Stimulated activated CD8-positive, alpha-beta memory T cell treated with anti-CD3 and anti-CD28 coated beads, Interleukin-4, amount 100 ng/mL, for 4 hours (primary cell): ENCODE measurements around the gene HLA-DRB1.
"Not testable (repeated sequence)": the region's sequence is repeated elsewhere in the genome, so short reads cannot be mapped to it uniquely, and the experiment has no call there.

Experiments
- DNase-seq, 2 donors: peaks; one replicate each; pipeline ENCODE4 v3.0.0-alpha.2; 2020; ENCODE audit warnings: low read depth in 2 of 2, low spot score in 1 of 2

The HLA-DRB1 gene

DNA sequence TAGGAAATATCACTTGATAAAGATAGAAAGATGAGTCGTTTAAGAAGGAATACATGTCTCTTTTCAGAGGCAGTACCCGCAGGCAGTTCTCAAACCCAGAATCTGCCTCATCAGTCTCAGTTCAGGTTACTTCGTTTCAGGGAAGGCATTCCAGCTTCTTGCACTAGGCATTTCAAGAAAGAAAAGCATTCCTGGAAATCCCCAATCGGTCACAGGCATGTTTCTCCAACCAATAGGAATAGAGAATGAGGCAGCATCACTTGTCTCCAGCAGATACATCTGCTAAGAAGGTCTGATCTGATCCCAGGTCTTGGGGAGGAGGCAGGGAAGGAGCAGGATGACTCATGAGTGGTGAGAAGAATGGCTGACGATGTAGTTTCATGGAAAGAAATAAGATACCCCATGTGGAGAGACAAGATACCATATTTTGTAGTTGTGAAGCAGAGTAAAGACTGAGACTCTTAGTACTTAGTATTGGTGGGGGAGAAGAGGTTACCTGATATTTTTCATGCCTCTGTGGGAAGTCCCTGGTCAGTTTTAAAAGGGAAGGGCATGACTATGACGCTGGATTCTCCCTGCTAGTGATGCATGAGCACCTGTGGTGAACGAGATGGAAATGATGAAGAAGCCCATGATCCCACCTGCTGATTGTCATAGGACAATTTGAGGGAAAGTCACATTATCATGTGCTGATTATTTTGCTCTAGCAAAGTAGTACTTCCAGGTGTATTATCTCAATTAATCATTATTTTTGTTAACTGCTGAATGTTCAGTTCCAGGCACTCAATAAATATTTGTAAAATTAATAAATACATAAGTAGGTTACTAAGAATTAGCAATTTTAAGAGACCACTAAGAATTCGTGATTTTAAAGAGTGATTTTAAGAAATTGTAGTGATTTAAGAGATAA lies 20.3 kb upstream of the HLA-DRB1 start:
- DNase-seq: peak in 1 of 2 donors; percentile 32

DNA sequence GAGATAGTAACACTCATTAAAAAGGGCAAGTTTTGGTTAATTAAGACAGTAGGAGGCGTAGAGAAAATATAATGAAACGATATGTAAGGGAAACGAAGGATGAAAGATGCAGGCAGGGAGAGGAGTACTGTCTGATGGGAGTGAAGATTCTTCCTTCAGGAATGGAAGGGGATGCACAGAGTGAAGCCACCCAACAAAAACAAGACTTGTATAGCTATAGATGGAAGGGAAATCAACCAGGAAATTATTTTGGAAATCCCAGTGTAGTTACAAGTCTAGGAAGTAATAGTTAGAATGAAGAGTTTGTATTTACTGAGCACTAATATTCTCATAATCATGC lies 19.7 kb upstream of the HLA-DRB1 start:
- DNase-seq: no peak

GRCh38 chr6:32608362-32608761 lies 18.7 kb upstream of the HLA-DRB1 start:
- DNase-seq: no peak

DNA sequence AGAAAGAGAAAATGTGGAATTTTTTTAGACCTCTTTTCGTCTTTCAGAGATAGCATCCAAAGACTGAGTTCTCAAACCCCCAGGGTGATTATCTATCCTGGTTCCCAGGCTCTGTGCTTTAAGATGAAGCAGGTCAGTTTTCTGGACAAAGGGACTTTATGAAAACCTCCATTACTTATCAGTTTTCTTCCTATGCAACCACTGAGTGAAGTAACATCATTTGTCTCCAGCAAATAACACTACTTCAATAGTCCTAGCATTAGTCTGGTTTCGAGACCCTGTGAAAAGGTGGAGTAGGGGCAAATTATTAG lies 18.3 kb upstream of the HLA-DRB1 start:
- no peak for DNase-seq

DNA sequence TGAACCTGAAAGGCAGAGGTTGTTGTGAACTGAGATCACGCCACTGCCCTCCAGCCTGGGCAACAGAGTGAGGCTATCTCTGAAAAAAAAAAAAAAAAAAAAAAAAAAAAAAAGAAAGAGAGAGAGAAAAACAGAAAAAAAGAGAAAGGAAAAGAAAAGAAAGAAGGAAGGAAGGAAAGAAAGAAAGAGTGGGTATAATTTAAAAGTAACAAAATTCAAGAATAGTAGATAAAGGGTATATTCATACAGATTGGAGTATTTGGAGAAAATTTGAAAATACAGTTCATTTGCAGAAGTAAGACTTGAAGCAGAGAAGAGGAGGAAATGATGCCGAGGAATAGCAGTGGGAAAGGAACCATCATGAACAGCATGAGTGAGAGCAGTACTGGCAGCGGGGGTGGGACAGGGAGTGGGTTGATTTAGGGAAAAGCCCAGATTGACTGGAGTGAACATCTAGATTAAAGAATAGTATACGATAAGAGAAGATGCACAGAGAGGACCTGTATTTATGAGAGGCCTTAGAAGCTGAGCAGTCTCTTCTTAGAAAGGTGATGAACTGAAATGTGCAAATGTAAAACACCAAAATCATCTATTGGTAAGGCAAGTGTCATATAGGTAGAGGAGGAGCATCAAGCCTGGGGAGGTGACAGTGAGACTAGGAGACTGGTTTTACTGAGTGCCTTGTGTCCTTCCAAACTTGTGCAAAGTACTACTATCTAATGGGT lies 17.8 kb upstream of the HLA-DRB1 start:
- no peak for DNase-seq

- no peak for DNase-seq
Observed at GRCh38 chr6:32604434-32604877, 14.8 kb upstream of the HLA-DRB1 start.

- no peak for DNase-seq
Observed at GRCh38 chr6:32603888-32604287, 14.2 kb upstream of the HLA-DRB1 start.

DNA sequence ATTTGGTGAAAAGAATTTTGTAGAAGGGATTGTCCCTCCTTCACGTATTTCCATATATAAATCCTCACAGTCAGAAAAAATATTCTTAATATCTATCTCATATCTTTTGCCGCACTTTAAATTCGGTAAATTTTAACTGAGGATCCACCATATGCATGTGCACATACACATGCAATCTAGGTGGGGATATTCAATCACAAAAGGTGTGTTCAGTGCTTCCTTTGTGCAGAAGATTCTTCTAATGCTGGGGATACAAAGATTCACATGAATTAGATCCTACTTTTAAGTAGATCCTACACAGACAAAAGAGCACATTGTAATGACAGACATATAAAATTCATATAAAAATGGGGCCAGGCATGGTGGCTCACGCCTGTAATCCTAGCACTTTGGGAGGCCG lies 13.6 kb upstream of the HLA-DRB1 start:
- no peak for DNase-seq

- DNase-seq: no peak
Observed at GRCh38 chr6:32602383-32602782, 12.7 kb upstream of the HLA-DRB1 start.

DNA sequence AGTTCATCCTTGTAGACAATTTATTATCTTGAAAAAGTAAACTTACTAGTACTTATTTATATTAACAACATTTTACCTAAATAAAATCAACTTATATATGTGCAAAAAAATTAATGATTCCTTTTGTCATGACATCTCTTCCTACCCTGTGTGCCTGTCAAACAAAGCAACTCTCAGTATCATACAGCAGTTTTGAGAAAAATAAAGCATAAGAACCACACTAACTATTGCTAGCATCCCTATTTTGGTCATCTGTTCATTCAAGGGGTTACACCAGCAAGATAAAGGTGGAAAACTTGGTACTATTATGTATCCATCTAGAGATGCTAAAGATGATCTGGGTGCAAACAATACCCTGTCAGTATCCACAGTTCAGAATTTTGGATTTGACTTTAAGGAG lies 7.4 kb upstream of the HLA-DRB1 start:
- no peak for DNase-seq

- not testable (repeated sequence) for DNase-seq
Observed at GRCh38 chr6:32590713-32591112, 1.1 kb upstream of the HLA-DRB1 start.

DNA sequence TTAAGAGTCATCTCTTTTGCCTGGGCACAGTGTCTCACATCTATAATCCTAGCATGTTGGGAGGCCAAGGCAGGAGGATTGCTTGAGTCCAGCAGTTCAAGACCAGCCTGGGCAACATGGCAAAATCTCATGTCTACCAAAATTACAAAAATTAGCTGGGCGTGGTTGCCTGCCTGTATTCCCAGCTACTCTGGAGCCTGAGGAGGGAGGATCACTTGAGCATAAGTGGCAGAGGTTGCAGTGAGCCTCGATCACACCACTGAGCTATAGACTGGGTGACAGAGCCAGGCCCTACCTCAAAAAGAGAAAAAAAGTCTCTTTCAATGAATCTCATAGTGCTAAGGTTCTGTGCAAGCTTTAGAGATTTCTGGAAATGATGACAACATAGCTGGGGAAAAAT lies 1.5 kb downstream of the HLA-DRB1 start:
- DNase-seq: no peak

DNA sequence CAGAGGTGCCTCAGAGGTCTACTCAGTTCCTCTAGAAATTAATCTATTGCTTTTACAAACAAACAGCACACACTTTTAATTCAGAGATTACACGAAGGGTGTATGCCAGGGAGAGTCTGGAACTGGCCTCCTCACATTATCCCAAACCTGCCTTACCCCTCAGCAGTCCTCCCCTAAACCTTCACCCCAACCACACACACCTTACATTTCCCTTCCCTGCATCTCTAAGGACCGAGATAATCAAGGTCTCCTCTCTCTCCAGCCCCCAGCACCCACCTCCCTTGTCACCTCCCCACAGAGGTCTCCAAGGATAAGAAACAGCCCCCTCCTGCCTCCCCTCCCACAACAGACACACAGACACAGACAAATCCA lies 6.1 kb downstream of the HLA-DRB1 start:
- no peak for DNase-seq

GRCh38 chr6:32581315-32582095 lies 8.1 kb downstream of the HLA-DRB1 start:
- no peak for DNase-seq

DNA sequence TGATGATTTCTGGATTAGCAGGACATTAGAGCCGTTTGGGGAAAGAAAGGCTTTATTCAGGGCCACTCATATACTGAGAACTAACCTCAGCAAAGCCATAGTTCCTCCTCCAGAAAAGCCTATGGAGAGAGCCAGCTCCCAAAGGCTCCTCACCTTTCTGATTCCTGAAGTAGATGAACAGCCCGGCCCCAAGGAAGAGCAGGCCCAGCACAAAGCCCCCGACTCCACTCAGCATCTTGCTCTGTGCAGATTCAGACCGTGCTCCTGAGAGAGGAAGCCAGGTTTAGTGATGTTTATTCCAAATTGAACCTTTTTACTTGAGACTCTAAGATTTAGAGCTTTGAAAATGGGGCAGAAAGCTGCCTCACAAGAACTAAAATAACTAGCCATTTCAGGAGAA lies 9.1 kb downstream of the HLA-DRB1 start:
- DNase-seq: no peak

- DNase-seq: no peak
Observed at GRCh38 chr6:32578962-32579361, 10.7 kb downstream of the HLA-DRB1 start.

DNA sequence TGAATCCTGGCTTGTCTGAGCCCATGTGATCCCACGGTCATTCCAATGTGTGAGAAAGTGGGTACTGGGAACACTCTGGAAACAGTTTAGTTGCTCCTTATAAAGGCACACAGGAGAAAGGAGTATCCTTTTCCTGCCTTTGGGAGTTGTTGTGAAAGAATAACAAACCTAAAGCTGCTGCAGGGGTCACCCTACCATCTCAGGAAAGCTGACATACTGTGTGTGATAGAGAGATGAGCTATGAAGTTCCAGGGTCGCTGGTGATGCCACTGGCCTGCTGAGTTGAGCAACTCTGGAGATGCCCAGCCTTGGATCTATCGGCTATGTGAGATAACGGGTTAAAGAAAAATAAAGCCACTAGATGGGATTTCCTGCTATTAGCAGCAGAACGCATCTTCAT lies 12.2 kb downstream of the HLA-DRB1 start:
- DNase-seq: not testable (repeated sequence)

- no peak for DNase-seq
Observed at GRCh38 chr6:32576250-32576649, 13.4 kb downstream of the HLA-DRB1 start.

DNA sequence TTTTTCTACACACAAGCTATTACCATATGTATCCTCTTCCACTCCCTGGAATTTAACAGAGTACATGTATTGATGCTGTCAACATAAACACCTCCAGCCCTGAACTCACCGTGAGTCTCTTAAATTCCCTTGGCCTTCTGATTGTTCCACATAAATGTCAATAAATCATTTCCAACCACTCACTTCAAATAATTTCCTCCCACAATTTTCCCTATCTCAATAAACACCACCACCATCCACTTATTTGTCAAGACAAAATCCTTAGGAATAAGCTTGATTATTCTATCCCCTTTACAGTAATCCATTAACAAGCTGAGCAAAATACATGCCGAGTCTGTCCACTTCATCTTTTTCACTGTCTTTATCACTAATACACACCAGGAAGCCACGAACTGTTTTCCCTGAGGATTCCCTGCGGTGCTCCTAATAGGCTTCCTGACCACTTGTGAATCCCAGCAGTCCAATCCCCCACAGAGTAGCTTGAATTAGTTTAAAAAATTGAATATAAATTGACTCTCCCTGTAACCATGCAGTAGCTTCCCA lies 19.2 kb downstream of the HLA-DRB1 start:
- no peak for DNase-seq

DNA sequence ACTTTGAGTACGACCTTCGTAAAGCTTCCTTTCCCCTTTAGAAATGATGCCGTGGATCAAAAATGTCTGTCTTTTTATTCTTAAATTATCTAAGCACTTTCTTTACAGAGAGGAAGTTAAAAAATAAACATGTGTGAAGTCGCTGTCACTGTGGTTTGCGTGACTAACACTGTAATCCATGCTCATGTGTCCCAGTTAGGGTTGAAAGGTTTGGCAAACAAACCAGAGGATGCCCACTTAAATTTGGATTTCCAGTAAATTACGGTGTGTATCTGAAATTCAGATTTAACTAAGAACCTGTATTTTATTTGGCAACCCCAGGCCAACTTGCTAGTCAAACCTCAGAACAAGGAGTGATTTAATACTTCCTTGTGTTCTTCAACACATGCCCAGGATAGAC lies 21.1 kb downstream of the HLA-DRB1 start:
- no peak for DNase-seq

GRCh38 chr6:32566957-32567356 lies 22.7 kb downstream of the HLA-DRB1 start:
- no peak for DNase-seq

DNA sequence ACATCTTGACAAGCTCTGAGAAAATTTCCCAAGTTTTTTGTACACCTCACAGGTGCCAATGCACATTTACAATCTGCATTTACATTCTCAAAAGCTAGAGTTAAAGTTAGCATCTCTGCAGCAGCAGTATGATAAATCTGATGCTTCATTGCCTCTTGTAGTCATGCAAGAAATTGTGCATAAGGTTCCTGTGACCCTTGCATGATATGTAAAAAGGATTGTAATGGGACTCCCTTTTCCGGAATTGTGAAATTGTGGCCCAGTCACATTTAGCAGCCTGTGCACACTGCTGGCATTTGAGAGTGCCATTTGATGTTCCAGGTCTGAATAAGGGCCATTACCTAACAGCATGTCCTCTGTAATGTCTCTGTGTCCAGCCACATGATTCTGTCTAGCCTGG lies 24.1 kb downstream of the HLA-DRB1 start:
- no peak for DNase-seq
